ENCODE data around the gene STRA6. TPM values are rescaled to one million over a fixed set of nuclear protein-coding genes. Genes with fewer than 3 reads are reported as not detected.

STRA6 gene
- total RNA-seq, 1 donor from 2014 or later, result not detected

GRCh38 chr15:74173380-74174218 is 29.0 kb downstream of the STRA6 start, which contains the start of gene ISLR:
TSS of gene ISLR (plus strand) at chr15:74173710. CDS start at chr15:74174859, 1,149 bp downstream.
- Histone ChIP-seq H3K4me1 (peaks cover 17% of the 10 kb centered on the region), H3K36me3 (no peaks in the 10 kb centered on the region), H3K4me3 (peak within 1 kb of the TSS; percentile 45), H3K9me3 (no peaks in the 10 kb centered on the region), H3K27ac (peak within 1 kb of the TSS; percentile 72), H3K27me3 (no peaks in the 10 kb centered on the region)
- no peak for TF ChIP-seq CTCF (IDR thresholded peaks at IDR 0.05)
- ATAC-seq (peak; percentile 27), DNase-seq (no peak)
- intact Hi-C loops (cut with DNase I), result no loop called here

GRCh38 chr15:74172701-74173379 is 29.7 kb downstream of the STRA6 start:
- no peak for TF ChIP-seq CTCF (IDR thresholded peaks at IDR 0.05)
- Histone ChIP-seq H3K4me3 (no peak overlapping the region), H3K27ac (peak overlapping the region; percentile 72), H3K4me1 (peaks cover 17% of the 10 kb centered on the region), H3K36me3 (no peaks in the 10 kb centered on the region), H3K9me3 (no peaks in the 10 kb centered on the region), H3K27me3 (no peaks in the 10 kb centered on the region)
- intact Hi-C loops (cut with DNase I), result no loop called here
- DNase-seq (no peak), ATAC-seq (peak; percentile 26)

GRCh38 chr15:74171965-74172541 is 30.5 kb downstream of the STRA6 start:
- intact Hi-C loops (cut with DNase I), result no loop called here
- no peaks in the 10 kb centered on the region for H3K9me3 ChIP-seq
- no peak overlapping the region for H3K4me3 ChIP-seq
- TF ChIP-seq CTCF (IDR thresholded peaks at IDR 0.05), result no peak
- no peaks in the 10 kb centered on the region for H3K27me3 ChIP-seq
- no peaks in the 10 kb centered on the region for H3K36me3 ChIP-seq
- peak overlapping the region; percentile 72 for H3K27ac ChIP-seq
- ATAC-seq, result no peak
- DNase-seq, result no peak
- H3K4me1 ChIP-seq, result peaks cover 17% of the 10 kb centered on the region

GRCh38 chr15:74170875-74171578 is 31.6 kb downstream of the STRA6 start:
- H3K4me1 ChIP-seq, result peaks cover 17% of the 10 kb centered on the region
- intact Hi-C loops (cut with DNase I), result no loop called here
- DNase-seq (no peak), ATAC-seq (no peak)
- no peak overlapping the region for H3K4me3 ChIP-seq
- H3K27me3 ChIP-seq, result no peaks in the 10 kb centered on the region
- H3K9me3 ChIP-seq, result no peaks in the 10 kb centered on the region
- no peak overlapping the region for H3K27ac ChIP-seq
- TF ChIP-seq CTCF (IDR thresholded peaks at IDR 0.05), result no peak
- no peaks in the 10 kb centered on the region for H3K36me3 ChIP-seq

- intact Hi-C loops (cut with DNase I), result no loop called here
- no peak overlapping the region for H3K4me3 ChIP-seq
- peaks cover 17% of the 10 kb centered on the region for H3K4me1 ChIP-seq
- H3K27ac ChIP-seq, result no peak overlapping the region
- ATAC-seq, result no peak
- no peak for DNase-seq
- H3K27me3 ChIP-seq, result no peaks in the 10 kb centered on the region
- TF ChIP-seq CTCF (IDR thresholded peaks at IDR 0.05), result no peak
- no peaks in the 10 kb centered on the region for H3K36me3 ChIP-seq
- H3K9me3 ChIP-seq, result no peaks in the 10 kb centered on the region
Observed at GRCh38 chr15:74170071-74170844, 32.3 kb downstream of the STRA6 start.
